Heart left ventricle (tissue), 13 donors: ENCODE data around the gene BMPER.

ENCODE experiments used
- POLR2A ChIP-seq, 2 donors: fragments of 450-650 bp; IDR thresholded peaks; one replicate each; pipeline ENCODE4 v1.6.1; 2017; ENCODE audit warnings: antibody characterized with exemption in 2 of 2, mild to moderate bottlenecking in 2 of 2, moderate library complexity in 2 of 2
- TF ChIP-seq, protein P1 (sequence below), 12 donors: fragments of 200-600 bp; sonication (generic) in 4 of 12; IDR thresholded peaks; one replicate each; pipeline versions ENCODE4 v1.5.0 to v1.8.0; 2018 to 2022; ENCODE audit warnings: antibody characterized with exemption in 12 of 12, mild to moderate bottlenecking in 5 of 12
- donor health status: ischemic (EF 13 %, LVEDD 7.1; RV severe dilation, severe dysfunction).
- donor health status: DM: no; HTN: yes; CAD: no.
- donor health status: DM: no; HTN: no; CAD: no.
- donor health status: ischemic (EF 25% LVEDD 6.9; RV normal size, moderate dysfunction).
- donor health status: ischemic (EF 25% LVEDD 5.7; RV mildly dilated, moderate dysfunction).
- donor health status: ischemic (EF 35%, LVEDD 5.7; RV mildly dilated, moderate dysfunction).
- donor health status: nonischemic (EF 11% LVEDD 7.7; RV severe dilation, severe dysfunction).
- donor health status: DM: yes; HTN: yes; CAD: no.
- donor health status: PGD.
- donor health status: ischemic (EF 29% LVEDD 5.4; RV normal size, mild dysfunction).
- donor health status: nonischemic (EF 23%, LVEDD 6.1; RV moderate dilation, normal function).

GRCh38 chr7:33940503-33940902 lies 35.2 kb downstream of the BMPER start:
- TF ChIP-seq, protein P1, sequence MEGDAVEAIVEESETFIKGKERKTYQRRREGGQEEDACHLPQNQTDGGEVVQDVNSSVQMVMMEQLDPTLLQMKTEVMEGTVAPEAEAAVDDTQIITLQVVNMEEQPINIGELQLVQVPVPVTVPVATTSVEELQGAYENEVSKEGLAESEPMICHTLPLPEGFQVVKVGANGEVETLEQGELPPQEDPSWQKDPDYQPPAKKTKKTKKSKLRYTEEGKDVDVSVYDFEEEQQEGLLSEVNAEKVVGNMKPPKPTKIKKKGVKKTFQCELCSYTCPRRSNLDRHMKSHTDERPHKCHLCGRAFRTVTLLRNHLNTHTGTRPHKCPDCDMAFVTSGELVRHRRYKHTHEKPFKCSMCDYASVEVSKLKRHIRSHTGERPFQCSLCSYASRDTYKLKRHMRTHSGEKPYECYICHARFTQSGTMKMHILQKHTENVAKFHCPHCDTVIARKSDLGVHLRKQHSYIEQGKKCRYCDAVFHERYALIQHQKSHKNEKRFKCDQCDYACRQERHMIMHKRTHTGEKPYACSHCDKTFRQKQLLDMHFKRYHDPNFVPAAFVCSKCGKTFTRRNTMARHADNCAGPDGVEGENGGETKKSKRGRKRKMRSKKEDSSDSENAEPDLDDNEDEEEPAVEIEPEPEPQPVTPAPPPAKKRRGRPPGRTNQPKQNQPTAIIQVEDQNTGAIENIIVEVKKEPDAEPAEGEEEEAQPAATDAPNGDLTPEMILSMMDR (IDR thresholded peaks at IDR 0.05) = no peak
- no peak for TF ChIP-seq POLR2A (IDR thresholded peaks at IDR 0.05)
